HCT116 (cell line): Measurements from ENCODE around the gene ROMO1. TPM values are rescaled to one million over a fixed set of nuclear protein-coding genes. Genes with fewer than 3 reads are reported as not detected.

Experiments used
- ATAC-seq: fragments of 200-7000 bp; cut with Tn5 transposase; 2 replicates; pipeline ENCODE4 v1.9.1; 2020; ENCODE audit warnings: mild to moderate bottlenecking, moderate library complexity
- BruUV-seq: library from RNA; stranded (reverse); fragments of 400-500 nt; replicated peaks from 2 replicates; lab custom pipeline; 2021; lab: Mats Ljungman, UMichigan
- CTCF ChIA-PET: fragments of 300-600 bp; sonication (Branson Sonifier 250); formaldehyde crosslinking; loops from one replicate; lab custom pipeline; 2021; ENCODE audit warnings: antibody characterized with exemption; lab: Charles Lee
- POLR2A ChIA-PET: fragments of 300-600, 350-600 bp; sonication (Branson Sonifier 250); formaldehyde crosslinking; loops from one replicate; lab custom pipeline; 2021; ENCODE audit warnings: antibody characterized with exemption; lab: Charles Lee
- RAD21 ChIA-PET, 2 experiments: fragments of 300-600 bp; sonication (Branson Sonifier 250); formaldehyde crosslinking; loops; one replicate each; lab custom pipeline; 2023; ENCODE audit warnings: low total read pairs in 2 of 2; ENCODE audit not compliant: uncharacterized antibody in 2 of 2, unreplicated experiment in 2 of 2, low non-redundant PET in 1 of 2; lab: Charles Lee
- DNase-seq: peaks from one replicate; pipeline ENCODE4 v3.0.0-alpha.2; 2010; ENCODE audit warnings: low read depth, low spot score
- H2AFZ ChIP-seq: fragments of 200-600 bp; shearing (Covaris generic), sonication (generic); 2 replicates; pipeline ENCODE4 v1.6.1; 2017; ENCODE audit warnings: low read depth, mixed run types, mixed read lengths, antibody characterized with exemption, low read length; ENCODE audit not compliant: poor library complexity, severe bottlenecking
- H3K27ac ChIP-seq: 2 replicates; pipeline ENCODE4 v1.5.1; 2012; ENCODE audit warnings: low read depth, low read length
- H3K27me3 ChIP-seq: fragments of 200-600 bp; sonication (generic); 2 replicates; pipeline ENCODE4 v1.6.1; 2016; ENCODE audit warnings: mixed run types, low read length, mixed read lengths; ENCODE audit not compliant: insufficient read depth
- H3K36me3 ChIP-seq, 2 experiments: fragments of 200-500 bp in 1 of 2; fragments of 200-600 bp in 1 of 2; sonication (Bioruptor generic) in 1 of 2; sonication (generic) in 1 of 2; 2 replicates each; pipeline versions ENCODE4 v1.5.1 to v1.6.1; 2014 to 2016; ENCODE audit warnings: low read length in 2 of 2, inconsistent platforms in 1 of 2, mixed read lengths in 1 of 2, mixed run types in 1 of 2; ENCODE audit not compliant: insufficient read depth in 2 of 2, control insufficient read depth in 1 of 2
- H3K4me1 ChIP-seq, 2 experiments: fragments of 200-600 bp in 1 of 2; sonication (generic) in 1 of 2; 2 replicates each; pipeline versions ENCODE4 v1.5.1 to v1.6.1; 2012 to 2017; ENCODE audit warnings: low read length in 2 of 2, inconsistent platforms in 1 of 2, mild to moderate bottlenecking in 1 of 2, mixed read lengths in 1 of 2, mixed run types in 1 of 2, moderate library complexity in 1 of 2; ENCODE audit not compliant: insufficient read depth in 2 of 2, control insufficient read depth in 1 of 2
- H3K4me2 ChIP-seq: fragments of 200-600 bp; sonication (generic); 2 replicates; pipeline ENCODE4 v1.6.1; 2017; ENCODE audit warnings: mixed run types, low read length, mixed read lengths
- H3K4me3 ChIP-seq, 2 experiments: fragments of 200-600 bp in 1 of 2; sonication (generic) in 1 of 2; replicated peaks in 1 of 2; 2 replicates each; pipeline ENCODE4 v1.5.1; 2011 to 2016; ENCODE audit warnings: low read length in 2 of 2, control low read depth in 1 of 2, low read depth in 1 of 2, mild to moderate bottlenecking in 1 of 2, mixed read lengths in 1 of 2, mixed run types in 1 of 2
- H3K79me2 ChIP-seq: fragments of 200-600 bp; sonication (generic); 2 replicates; pipeline ENCODE4 v1.6.1; 2017; ENCODE audit warnings: mild to moderate bottlenecking, mixed run types, low read length, moderate library complexity, mixed read lengths; ENCODE audit not compliant: insufficient read depth
- H3K9ac ChIP-seq: fragments of 200-600 bp; sonication (generic); 2 replicates; pipeline ENCODE4 v1.6.1; 2016; ENCODE audit warnings: low read length, mixed read lengths
- H3K9me2 ChIP-seq: fragments of 200-600 bp; sonication (generic), shearing (Covaris generic); 2 replicates; pipeline ENCODE4 v1.6.1; 2017; ENCODE audit warnings: mixed run types, mild to moderate bottlenecking, moderate library complexity; ENCODE audit not compliant: insufficient read depth
- H3K9me3 ChIP-seq, 2 experiments: fragments of 200-500 bp in 1 of 2; fragments of 200-600 bp in 1 of 2; sonication (Bioruptor generic) in 1 of 2; sonication (generic) in 1 of 2; 2 replicates each; pipeline ENCODE4 v1.6.1; 2014 to 2017; ENCODE audit warnings: low read length in 2 of 2, mixed read lengths in 2 of 2, inconsistent platforms in 1 of 2, low read depth in 1 of 2, mild to moderate bottlenecking in 1 of 2, mixed run types in 1 of 2, moderate library complexity in 1 of 2; ENCODE audit not compliant: control insufficient read depth in 1 of 2, insufficient read depth in 1 of 2
- H4K20me1 ChIP-seq: fragments of 200-600 bp; sonication (generic), shearing (Covaris generic); 2 replicates; pipeline ENCODE4 v1.6.1; 2017; ENCODE audit warnings: mixed run types, mild to moderate bottlenecking, moderate library complexity; ENCODE audit not compliant: insufficient read depth
- CEBPB ChIP-seq: IDR thresholded peaks from 2 replicates; pipeline ENCODE4 v1.6.1; 2012; ENCODE audit warnings: low read depth
- CTCF ChIP-seq, 3 experiments: fragments of 200-600 bp in 1 of 3; sonication (generic) in 1 of 3; IDR thresholded peaks in 2 of 3; conservative IDR thresholded peaks in 1 of 3; 2 replicates each; pipeline ENCODE4 v1.5.1; 2012 to 2017; ENCODE audit warnings: low read depth in 2 of 3, low read length in 2 of 3, antibody characterized with exemption in 1 of 3, borderline replicate concordance in 1 of 3, control low read depth in 1 of 3, mild to moderate bottlenecking in 1 of 3, mixed read lengths in 1 of 3, mixed run types in 1 of 3, moderate library complexity in 1 of 3; ENCODE audit not compliant: insufficient read depth in 1 of 3
- EGR1 ChIP-seq: IDR thresholded peaks from 2 replicates; pipeline ENCODE4 v1.6.1; 2012; ENCODE audit warnings: low read depth
- FOSL1 ChIP-seq: IDR thresholded peaks from 2 replicates; pipeline ENCODE4 v1.6.1; 2012; ENCODE audit warnings: low read depth
- JUND ChIP-seq: IDR thresholded peaks from 2 replicates; pipeline ENCODE4 v1.6.1; 2012
- POLR2AphosphoS5 ChIP-seq: IDR thresholded peaks from 2 replicates; pipeline ENCODE4 v1.6.1; 2011; ENCODE audit warnings: mild to moderate bottlenecking, low read depth, low read length, moderate library complexity
- RAD21 ChIP-seq: IDR thresholded peaks from 2 replicates; pipeline ENCODE4 v1.6.1; 2012; ENCODE audit warnings: low read depth, mild to moderate bottlenecking
- SIN3A ChIP-seq: IDR thresholded peaks from 2 replicates; pipeline ENCODE4 v1.6.1; 2012; ENCODE audit warnings: low read depth
- SP1 ChIP-seq: IDR thresholded peaks from 2 replicates; pipeline ENCODE4 v1.6.1; 2012; ENCODE audit warnings: low read depth
- ZBTB33 ChIP-seq: IDR thresholded peaks from 2 replicates; pipeline ENCODE4 v1.6.1; 2011; ENCODE audit warnings: mild to moderate bottlenecking, low read length, moderate library complexity; ENCODE audit not compliant: insufficient replicate concordance; ENCODE audit errors: extremely low read depth
- ZFX ChIP-seq: fragments of 450-650 bp; IDR thresholded peaks from 2 replicates; pipeline ENCODE4 v1.6.1; 2017
- ZNF274 ChIP-seq: fragments of 200-500 bp; sonication (Bioruptor generic); IDR thresholded peaks from 2 replicates; pipeline ENCODE4 v1.6.1; 2014; ENCODE audit warnings: mild to moderate bottlenecking, low read depth, low read length, inconsistent platforms
- intact Hi-C: fragments of 100-400 bp; cut with micrococcal nuclease; formaldehyde crosslinking; loops from 2 replicates; pipeline ENCODE4 v1.10.0; 2022
- total RNA-seq: library from RNA; stranded (reverse); gene quantifications from one replicate; pipeline ENCODE4 v1.2.1, GENCODE V29; 2021; ENCODE audit not compliant: unreplicated experiment
- TF ChIP-seq, protein P1 (sequence below): IDR thresholded peaks from 2 replicates; pipeline ENCODE4 v1.6.1; 2012; ENCODE audit warnings: low read depth

Gene ROMO1
- total RNA-seq, 1 experiment from 2014 or later: 167 TPM

- ATAC-seq (no peak), DNase-seq (no peak)
- no peak overlapping the region for H3K27ac ChIP-seq
- no peak overlapping the region for H3K4me2 ChIP-seq
- TF ChIP-seq CEBPB (no peak), SIN3A (no peak), JUND (no peak), CTCF (IDR thresholded peaks at IDR 0.05 in 2 of 3, conservative IDR thresholded peaks at IDR 0.05 in 1 of 3; ENCODE audit: borderline replicate concordance in 1 of 3, insufficient read depth in 1 of 3, low read depth in 2 of 3, low read length in 2 of 3) (no peak), SP1 (no peak), POLR2AphosphoS5 (no peak), EGR1 (no peak), ZFX (no peak), FOSL1 (no peak), ZNF274 (no peak), ZBTB33 (no peak), RAD21 (no peak)
- TF ChIP-seq, protein P1, sequence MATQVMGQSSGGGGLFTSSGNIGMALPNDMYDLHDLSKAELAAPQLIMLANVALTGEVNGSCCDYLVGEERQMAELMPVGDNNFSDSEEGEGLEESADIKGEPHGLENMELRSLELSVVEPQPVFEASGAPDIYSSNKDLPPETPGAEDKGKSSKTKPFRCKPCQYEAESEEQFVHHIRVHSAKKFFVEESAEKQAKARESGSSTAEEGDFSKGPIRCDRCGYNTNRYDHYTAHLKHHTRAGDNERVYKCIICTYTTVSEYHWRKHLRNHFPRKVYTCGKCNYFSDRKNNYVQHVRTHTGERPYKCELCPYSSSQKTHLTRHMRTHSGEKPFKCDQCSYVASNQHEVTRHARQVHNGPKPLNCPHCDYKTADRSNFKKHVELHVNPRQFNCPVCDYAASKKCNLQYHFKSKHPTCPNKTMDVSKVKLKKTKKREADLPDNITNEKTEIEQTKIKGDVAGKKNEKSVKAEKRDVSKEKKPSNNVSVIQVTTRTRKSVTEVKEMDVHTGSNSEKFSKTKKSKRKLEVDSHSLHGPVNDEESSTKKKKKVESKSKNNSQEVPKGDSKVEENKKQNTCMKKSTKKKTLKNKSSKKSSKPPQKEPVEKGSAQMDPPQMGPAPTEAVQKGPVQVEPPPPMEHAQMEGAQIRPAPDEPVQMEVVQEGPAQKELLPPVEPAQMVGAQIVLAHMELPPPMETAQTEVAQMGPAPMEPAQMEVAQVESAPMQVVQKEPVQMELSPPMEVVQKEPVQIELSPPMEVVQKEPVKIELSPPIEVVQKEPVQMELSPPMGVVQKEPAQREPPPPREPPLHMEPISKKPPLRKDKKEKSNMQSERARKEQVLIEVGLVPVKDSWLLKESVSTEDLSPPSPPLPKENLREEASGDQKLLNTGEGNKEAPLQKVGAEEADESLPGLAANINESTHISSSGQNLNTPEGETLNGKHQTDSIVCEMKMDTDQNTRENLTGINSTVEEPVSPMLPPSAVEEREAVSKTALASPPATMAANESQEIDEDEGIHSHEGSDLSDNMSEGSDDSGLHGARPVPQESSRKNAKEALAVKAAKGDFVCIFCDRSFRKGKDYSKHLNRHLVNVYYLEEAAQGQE: no peak
- peaks cover 62% of the 10 kb centered on the region for H4K20me1 ChIP-seq
- ChIA-PET POLR2A (interaction anchor here (1.0 to 1.8 kb wide), 4 partner anchors 10 to 12 kb away, joined by 3 to 13 read pairs (median 4); partner anchors contain the start of gene RBM39), RAD21 (no interaction called here), CTCF (no interaction called here)
- H3K79me2 ChIP-seq: peaks cover 100% of the 10 kb centered on the region
- H3K9me3 ChIP-seq: no peaks in the 10 kb centered on the region
- H3K36me3 ChIP-seq: peaks cover 91 to 93% of the 10 kb centered on the region in 2 experiments
- H3K9me2 ChIP-seq: no peaks in the 10 kb centered on the region
- intact Hi-C loops: no loop called here
- H3K4me3 ChIP-seq: no peak overlapping the region
- H2AFZ ChIP-seq: no peak overlapping the region
- no peaks in the 10 kb centered on the region for H3K27me3 ChIP-seq
- BruUV-seq: no TSS peak
- no peak overlapping the region for H3K9ac ChIP-seq
- H3K4me1 ChIP-seq: no peaks in the 10 kb centered on the region
Observed at GRCh38 chr20:35729836-35730582, 30.8 kb downstream of the ROMO1 start.
